Stimulated activated memory B cell treated with anti-CD40 and anti-IgM and Interleukin-4, amounts not matched to agents 10 μg/mL and 1 μg/mL and 100 μg/mL, for 72 hours (primary cell): ENCODE data around the gene DCTN5.
"Not testable (repeated sequence)": the region's sequence is repeated elsewhere in the genome, so short reads cannot be mapped to it uniquely, and the experiment has no call there.

Source experiments
- ATAC-seq: fragments of 150-1000 bp; cut with Tn5 transposase; 2 replicates; pipeline ENCODE4 v1.10.0; 2021
- H3K27ac Mint-ChIP-seq: one replicate; pipeline ENCODE4 v1.8.0; 2022; ENCODE audit warnings: mild to moderate bottlenecking, mixed read lengths
- H3K27me3 Mint-ChIP-seq: one replicate; pipeline ENCODE4 v1.8.0; 2022; ENCODE audit warnings: mixed read lengths
- H3K36me3 Mint-ChIP-seq: one replicate; pipeline ENCODE4 v1.8.0; 2022; ENCODE audit warnings: mixed read lengths
- H3K4me1 Mint-ChIP-seq: one replicate; pipeline ENCODE4 v1.8.0; 2022; ENCODE audit warnings: mixed read lengths
- H3K4me3 Mint-ChIP-seq: one replicate; pipeline ENCODE4 v1.8.0; 2022; ENCODE audit warnings: mild to moderate bottlenecking, moderate library complexity, mixed read lengths
- H3K9me3 Mint-ChIP-seq: one replicate; pipeline ENCODE4 v1.8.0; 2022; ENCODE audit warnings: mixed read lengths

DCTN5 gene

GRCh38 chr16:23695756-23696155 lies 54.5 kb downstream of the DCTN5 start:
- Mint-ChIP-seq H3K4me1 (peaks cover 20% of the 10 kb centered on the region), H3K9me3 (no peaks in the 10 kb centered on the region)
- ATAC-seq, result no peak

GRCh38 chr16:23699100-23699499 lies 57.8 kb downstream of the DCTN5 start:
- peaks cover 7% of the 10 kb centered on the region for H3K36me3 Mint-ChIP-seq
- H3K27ac Mint-ChIP-seq, result peak overlapping the region; percentile 68
- H3K4me1 Mint-ChIP-seq, result peaks cover 20% of the 10 kb centered on the region
- H3K27me3 Mint-ChIP-seq, result peaks cover 29% of the 10 kb centered on the region
- peaks cover 8% of the 10 kb centered on the region for H3K9me3 Mint-ChIP-seq
- no peak overlapping the region for H3K4me3 Mint-ChIP-seq
- ATAC-seq, result peak; percentile 90

More at GRCh38 chr16:23695756-23696155, 54.5 kb downstream of the DCTN5 start:
- no peak overlapping the region for H3K27ac Mint-ChIP-seq
- no peaks in the 10 kb centered on the region for H3K36me3 Mint-ChIP-seq
- H3K27me3 Mint-ChIP-seq, result peaks cover 12% of the 10 kb centered on the region
- H3K4me3 Mint-ChIP-seq, result no peak overlapping the region

GRCh38 chr16:23700093-23700492 lies 58.8 kb downstream of the DCTN5 start:
- no peak overlapping the region for H3K4me3 Mint-ChIP-seq
- H3K36me3 Mint-ChIP-seq, result peaks cover 7% of the 10 kb centered on the region
- peaks cover 8% of the 10 kb centered on the region for H3K9me3 Mint-ChIP-seq
- ATAC-seq, result no peak
- peaks cover 29% of the 10 kb centered on the region for H3K27me3 Mint-ChIP-seq
- H3K4me1 Mint-ChIP-seq, result peaks cover 13% of the 10 kb centered on the region
- no peak overlapping the region for H3K27ac Mint-ChIP-seq

- Mint-ChIP-seq H3K36me3 (peaks cover 7% of the 10 kb centered on the region), H3K9me3 (peaks cover 8% of the 10 kb centered on the region), H3K27ac (no peak overlapping the region), H3K4me3 (no peak overlapping the region), H3K4me1 (peaks cover 11% of the 10 kb centered on the region), H3K27me3 (peaks cover 29% of the 10 kb centered on the region)
- no peak for ATAC-seq
Measured at GRCh38 chr16:23700509-23700908, 59.2 kb downstream of the DCTN5 start.

GRCh38 chr16:23701045-23701444 lies 59.8 kb downstream of the DCTN5 start:
- no peak for ATAC-seq
- Mint-ChIP-seq H3K36me3 (peaks cover 7% of the 10 kb centered on the region), H3K4me1 (peaks cover 11% of the 10 kb centered on the region), H3K27me3 (peaks cover 35% of the 10 kb centered on the region), H3K4me3 (no peak overlapping the region), H3K27ac (no peak overlapping the region), H3K9me3 (peaks cover 8% of the 10 kb centered on the region)

- Mint-ChIP-seq H3K9me3 (peaks cover 8% of the 10 kb centered on the region), H3K27ac (no peak overlapping the region), H3K27me3 (peaks cover 41% of the 10 kb centered on the region), H3K4me1 (peaks cover 11% of the 10 kb centered on the region), H3K4me3 (no peak overlapping the region), H3K36me3 (peaks cover 7% of the 10 kb centered on the region)
- no peak for ATAC-seq
Measured at GRCh38 chr16:23702951-23703350, 61.7 kb downstream of the DCTN5 start.

GRCh38 chr16:23704772-23705516 lies 63.7 kb downstream of the DCTN5 start:
- Mint-ChIP-seq H3K4me1 (no peaks in the 10 kb centered on the region), H3K9me3 (peaks cover 12% of the 10 kb centered on the region), H3K4me3 (no peak overlapping the region), H3K27me3 (peaks cover 43% of the 10 kb centered on the region), H3K36me3 (peaks cover 7% of the 10 kb centered on the region), H3K27ac (no peak overlapping the region)
- no peak for ATAC-seq

GRCh38 chr16:23705517-23705902 lies 64.2 kb downstream of the DCTN5 start:
- Mint-ChIP-seq H3K9me3 (peaks cover 17% of the 10 kb centered on the region), H3K27ac (no peak overlapping the region), H3K27me3 (peaks cover 49% of the 10 kb centered on the region), H3K4me3 (no peak overlapping the region), H3K4me1 (no peaks in the 10 kb centered on the region), H3K36me3 (peaks cover 12% of the 10 kb centered on the region)
- ATAC-seq, result no peak

GRCh38 chr16:23706439-23706838 lies 65.2 kb downstream of the DCTN5 start:
- peaks cover 13% of the 10 kb centered on the region for H3K36me3 Mint-ChIP-seq
- H3K4me3 Mint-ChIP-seq, result no peak overlapping the region
- no peak for ATAC-seq
- peaks cover 17% of the 10 kb centered on the region for H3K9me3 Mint-ChIP-seq
- peaks cover 58% of the 10 kb centered on the region for H3K27me3 Mint-ChIP-seq
- no peak overlapping the region for H3K27ac Mint-ChIP-seq
- no peaks in the 10 kb centered on the region for H3K4me1 Mint-ChIP-seq

- Mint-ChIP-seq H3K4me3 (no peak overlapping the region), H3K9me3 (peaks cover 9% of the 10 kb centered on the region), H3K36me3 (peaks cover 6% of the 10 kb centered on the region), H3K27me3 (peaks cover 61% of the 10 kb centered on the region), H3K4me1 (no peaks in the 10 kb centered on the region), H3K27ac (no peak overlapping the region)
- ATAC-seq, result no peak
Measured at GRCh38 chr16:23709536-23709935, 68.3 kb downstream of the DCTN5 start.

GRCh38 chr16:23710008-23710407 lies 68.7 kb downstream of the DCTN5 start:
- peaks cover 6% of the 10 kb centered on the region for H3K36me3 Mint-ChIP-seq
- no peak overlapping the region for H3K4me3 Mint-ChIP-seq
- peaks cover 61% of the 10 kb centered on the region for H3K27me3 Mint-ChIP-seq
- no peak overlapping the region for H3K27ac Mint-ChIP-seq
- no peak for ATAC-seq
- no peaks in the 10 kb centered on the region for H3K4me1 Mint-ChIP-seq
- peaks cover 9% of the 10 kb centered on the region for H3K9me3 Mint-ChIP-seq

- H3K4me1 Mint-ChIP-seq, result no peaks in the 10 kb centered on the region
- H3K27ac Mint-ChIP-seq, result no peak overlapping the region
- peaks cover 58% of the 10 kb centered on the region for H3K27me3 Mint-ChIP-seq
- no peak overlapping the region for H3K4me3 Mint-ChIP-seq
- peaks cover 9% of the 10 kb centered on the region for H3K9me3 Mint-ChIP-seq
- no peak for ATAC-seq
- H3K36me3 Mint-ChIP-seq, result peaks cover 6% of the 10 kb centered on the region
Measured at GRCh38 chr16:23710504-23710903, 69.2 kb downstream of the DCTN5 start.

GRCh38 chr16:23711785-23712184 lies 70.5 kb downstream of the DCTN5 start:
- Mint-ChIP-seq H3K4me1 (no peaks in the 10 kb centered on the region), H3K9me3 (peaks cover 9% of the 10 kb centered on the region), H3K27me3 (peaks cover 51% of the 10 kb centered on the region), H3K27ac (no peak overlapping the region), H3K36me3 (peaks cover 6% of the 10 kb centered on the region), H3K4me3 (no peak overlapping the region)
- no peak for ATAC-seq

GRCh38 chr16:23712976-23713375 lies 71.7 kb downstream of the DCTN5 start, which contains the start of gene ERN2:
ERN2 (minus strand) TSS chr16:23713222; CDS start chr16:23713187, 35 bp downstream.
- no peak within 1 kb of the TSS for H3K27ac Mint-ChIP-seq
- H3K9me3 Mint-ChIP-seq, result peaks cover 9% of the 10 kb centered on the region
- no peaks in the 10 kb centered on the region for H3K4me1 Mint-ChIP-seq
- H3K4me3 Mint-ChIP-seq, result no peak within 1 kb of the TSS
- no peak for ATAC-seq
- peaks cover 6% of the 10 kb centered on the region for H3K36me3 Mint-ChIP-seq
- H3K27me3 Mint-ChIP-seq, result peaks cover 63% of the 10 kb centered on the region

GRCh38 chr16:23716484-23716883 lies 75.2 kb downstream of the DCTN5 start:
- H3K4me3 Mint-ChIP-seq, result no peak overlapping the region
- no peaks in the 10 kb centered on the region for H3K36me3 Mint-ChIP-seq
- no peaks in the 10 kb centered on the region for H3K9me3 Mint-ChIP-seq
- no peak overlapping the region for H3K27ac Mint-ChIP-seq
- H3K27me3 Mint-ChIP-seq, result peaks cover 48% of the 10 kb centered on the region
- no peaks in the 10 kb centered on the region for H3K4me1 Mint-ChIP-seq
- no peak for ATAC-seq

- not testable (repeated sequence) for H3K4me3 Mint-ChIP-seq, H3K27ac Mint-ChIP-seq, H3K36me3 Mint-ChIP-seq, H3K4me1 Mint-ChIP-seq, ATAC-seq, H3K9me3 Mint-ChIP-seq
- peaks cover 23% of the 10 kb centered on the region for H3K27me3 Mint-ChIP-seq
Measured at GRCh38 chr16:23722613-23723240, 81.5 kb downstream of the DCTN5 start.
